Measurements from ENCODE around the gene MICU1. TPM values are rescaled to one million over a fixed set of nuclear protein-coding genes. Genes with fewer than 3 reads are reported as not detected.
"Not testable (repeated sequence)": the region's sequence is repeated elsewhere in the genome, so short reads cannot be mapped to it uniquely, and the experiment has no call there.

MICU1 gene
- polyA plus RNA-seq, 3 donors: 75.6 to 83.9 (median 77.1) TPM

DNA sequence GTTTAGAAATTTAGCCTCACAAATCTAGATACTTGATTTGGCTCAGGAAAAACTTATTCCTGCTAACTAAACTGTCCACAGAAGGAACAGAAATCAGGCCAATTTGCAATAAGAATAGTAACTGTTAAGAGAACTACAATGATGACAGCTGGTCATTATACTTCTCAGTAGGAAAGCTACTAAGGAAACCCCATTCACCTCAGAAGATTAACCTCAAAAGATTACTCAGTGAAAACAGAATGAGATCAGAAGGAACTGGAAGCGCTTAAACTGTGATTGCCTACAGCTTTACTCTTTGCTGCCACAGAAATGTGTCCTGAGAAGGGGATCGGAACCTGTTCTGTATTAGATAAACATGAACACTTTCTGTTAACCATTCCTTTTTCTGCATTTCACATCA lies 246.8 kb downstream of the MICU1 start:
- no peak for DNase-seq (ENCODE audit: extremely low read depth in 1 of 11, low read depth in 9 of 11, low spot score in 4 of 11)

DNA sequence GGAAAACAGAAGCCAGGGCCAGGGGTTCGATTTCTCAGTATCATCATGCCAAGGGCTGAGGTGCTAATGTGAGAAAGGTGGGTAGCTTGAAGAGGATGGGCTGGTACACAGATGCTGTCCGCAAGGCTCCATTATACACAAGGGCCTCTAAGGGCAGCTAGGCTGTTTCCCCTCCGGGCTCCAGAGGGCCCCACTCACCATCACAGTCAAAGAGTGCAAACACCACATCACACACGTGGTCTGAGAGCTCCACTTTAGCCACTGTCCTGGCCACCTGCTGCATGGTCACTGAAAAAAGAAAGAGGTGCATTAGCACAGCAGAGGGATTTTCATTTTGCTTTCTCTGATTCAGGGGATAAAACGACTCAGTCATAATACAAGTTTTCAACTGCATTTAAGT lies 250.3 kb downstream of the MICU1 start:
- DNase-seq (ENCODE audit: extremely low read depth in 1 of 11, low read depth in 9 of 11, low spot score in 4 of 11): no peak

DNA sequence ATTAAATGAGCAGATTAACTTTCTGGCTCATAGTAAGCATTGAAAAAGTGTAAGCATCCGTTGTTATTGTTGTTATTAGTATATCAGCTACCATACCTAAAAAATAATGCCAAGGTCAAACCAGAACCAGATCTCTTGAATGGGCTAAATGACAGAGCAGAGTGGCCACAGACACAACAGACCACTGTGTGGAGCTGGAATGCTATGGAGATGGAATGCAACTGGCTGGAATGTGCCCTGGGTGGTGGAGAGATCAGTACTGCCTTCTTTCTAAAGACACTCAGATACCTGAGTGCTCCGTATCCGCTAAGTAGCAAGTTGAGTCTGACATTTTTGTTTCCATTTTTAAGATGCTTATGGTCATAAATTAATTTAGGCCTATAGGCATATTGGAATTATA lies 250.7 kb downstream of the MICU1 start:
- DNase-seq (ENCODE audit: extremely low read depth in 1 of 11, low read depth in 9 of 11, low spot score in 4 of 11): no peak

DNA sequence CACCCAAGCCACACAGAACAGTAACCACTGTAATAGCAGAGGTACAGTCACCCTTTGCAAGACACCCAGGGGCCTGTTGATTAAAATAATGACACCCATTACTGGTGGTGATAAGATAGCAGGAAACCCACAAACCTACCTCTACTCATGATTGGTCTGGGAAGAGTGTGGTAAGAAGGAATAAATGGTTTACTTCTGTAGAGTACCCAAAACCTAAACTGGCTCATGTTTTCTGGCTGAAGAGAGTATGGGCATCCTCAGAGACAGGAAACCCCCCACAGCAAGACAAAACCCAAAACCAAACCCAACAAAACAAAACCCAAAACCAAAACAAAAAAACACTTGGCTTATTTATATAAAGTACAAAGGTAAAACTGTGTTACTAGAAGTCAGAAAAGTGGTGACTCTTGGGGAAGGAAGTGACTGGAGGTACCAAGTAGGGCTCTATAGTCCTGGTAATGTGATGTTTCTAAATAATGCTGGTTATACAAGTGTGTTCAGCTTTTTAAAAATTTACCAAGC lies 255.6 kb downstream of the MICU1 start:
- no peak for DNase-seq (ENCODE audit: extremely low read depth in 1 of 11, low read depth in 9 of 11, low spot score in 4 of 11)

DNA sequence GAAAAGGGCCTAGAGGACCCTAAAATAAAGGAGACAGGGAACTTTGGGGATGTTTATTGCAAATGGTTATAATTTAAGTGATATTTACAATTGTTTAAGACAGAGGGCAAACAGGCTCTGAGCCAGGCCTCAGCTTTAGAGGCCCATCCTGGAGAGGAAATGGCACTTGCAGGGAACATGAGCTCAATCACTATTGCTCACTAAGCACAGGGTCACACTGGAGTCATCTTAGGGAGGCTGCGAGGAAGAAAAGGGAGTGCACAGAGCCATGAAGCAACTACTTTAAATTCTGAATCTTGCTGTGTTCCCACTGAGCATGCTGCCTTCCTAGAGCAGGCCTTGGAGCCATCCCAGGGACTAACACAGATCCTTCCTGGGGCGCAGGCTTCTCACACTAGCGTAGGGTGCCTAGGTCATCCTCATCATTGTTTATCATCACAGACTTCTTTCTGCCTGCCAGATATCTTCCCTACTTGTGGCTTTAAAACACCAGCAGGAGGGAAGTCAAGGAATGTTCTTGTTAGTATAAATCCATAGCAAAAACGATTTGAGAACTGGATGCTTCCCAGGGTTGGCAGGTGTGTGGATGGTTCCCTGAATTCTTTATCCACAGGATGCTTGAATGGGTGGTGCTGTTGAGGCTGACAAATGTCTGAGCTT lies 258.4 kb downstream of the MICU1 start:
- DNase-seq (ENCODE audit: extremely low read depth in 1 of 11, low read depth in 9 of 11, low spot score in 4 of 11): peak in 1 of 11 donors; percentile 20

DNA sequence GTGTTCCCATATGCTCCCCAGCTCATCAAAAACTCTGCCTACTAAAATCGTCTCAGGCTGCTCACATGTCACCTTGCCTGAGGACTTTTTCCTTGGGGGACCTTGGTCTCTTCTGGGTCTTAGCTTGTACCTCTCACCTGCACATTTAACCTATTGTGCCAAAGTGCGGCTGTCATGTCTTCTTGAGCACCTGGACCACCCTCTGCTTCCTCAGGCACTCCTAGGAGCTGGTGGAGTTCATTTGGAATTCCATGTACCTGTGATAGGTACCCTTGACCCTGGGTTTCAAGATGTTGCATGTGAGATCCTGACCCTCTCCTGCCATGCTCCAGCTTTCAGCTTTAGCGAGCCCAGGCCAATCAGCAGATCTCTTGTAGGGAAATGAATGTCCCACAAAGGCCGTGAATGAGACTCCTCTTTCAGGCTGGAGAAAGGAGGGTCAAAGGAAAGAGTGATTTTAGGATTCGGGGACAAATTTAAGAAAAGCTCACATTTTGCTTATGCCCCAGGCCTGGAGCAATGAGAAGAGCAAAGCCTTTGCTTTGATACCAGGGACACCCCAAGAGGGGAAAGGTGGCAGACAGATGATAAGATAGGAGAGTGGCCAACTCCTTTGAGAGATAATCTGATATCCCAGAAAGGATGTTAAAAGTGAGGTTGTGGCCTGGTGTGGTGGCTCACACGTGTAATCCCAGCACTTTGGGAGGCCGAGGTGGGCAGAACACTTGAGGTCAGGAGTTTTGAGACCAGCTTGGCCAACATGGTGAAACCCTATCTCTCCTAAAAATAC lies 260.6 kb downstream of the MICU1 start:
- DNase-seq (ENCODE audit: extremely low read depth in 1 of 11, low read depth in 9 of 11, low spot score in 4 of 11): no peak

DNA sequence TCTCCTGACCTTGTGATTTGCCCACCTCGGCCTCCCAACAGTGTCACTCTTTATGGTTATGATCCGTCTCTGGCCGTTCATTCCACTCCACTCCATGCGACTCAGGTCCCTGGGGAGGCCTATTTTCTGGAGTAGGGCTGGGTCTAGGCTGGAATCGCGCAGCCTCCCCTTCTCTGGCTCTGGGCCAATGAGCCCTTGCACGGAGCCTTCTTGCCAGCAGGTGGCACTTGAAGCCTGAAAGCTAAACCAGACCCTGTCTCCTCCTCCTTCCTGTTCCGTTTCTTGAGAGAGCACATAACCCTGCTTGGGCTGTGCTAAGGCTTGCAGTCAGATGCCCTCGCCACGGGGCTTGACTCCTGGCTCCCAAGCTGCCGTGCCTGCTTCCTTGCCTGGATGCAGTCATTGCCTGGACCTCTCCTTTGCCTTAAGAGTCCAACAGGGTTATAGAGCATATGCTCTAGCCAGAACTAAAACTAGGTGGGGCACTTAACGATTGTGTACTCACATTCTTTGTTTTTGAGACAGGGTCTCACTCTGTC lies 261.6 kb downstream of the MICU1 start:
- DNase-seq (ENCODE audit: extremely low read depth in 1 of 11, low read depth in 9 of 11, low spot score in 4 of 11): peak; percentile 70 to 91 (median 82)

DNA sequence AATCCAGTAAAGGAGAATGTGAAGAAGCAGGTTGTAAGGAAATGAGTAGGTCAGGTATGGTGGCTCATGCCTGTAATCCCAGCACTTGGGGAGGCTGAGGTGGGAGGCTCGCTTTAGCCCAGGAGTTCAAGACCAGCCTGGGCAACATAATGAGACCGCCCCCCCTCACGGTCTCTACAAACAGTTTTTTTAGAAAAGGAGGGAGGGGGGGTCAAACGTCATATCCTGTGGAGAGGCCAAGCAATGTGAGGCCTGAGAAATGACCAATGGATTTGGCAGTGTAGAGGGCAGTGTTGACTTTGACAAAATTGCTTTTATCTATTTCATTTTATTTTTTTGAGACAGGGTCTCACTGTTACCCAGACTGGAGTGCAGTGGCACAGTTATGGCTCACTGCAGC lies 268.9 kb downstream of the MICU1 start:
- no peak for DNase-seq (ENCODE audit: extremely low read depth in 1 of 11, low read depth in 9 of 11, low spot score in 4 of 11)

DNA sequence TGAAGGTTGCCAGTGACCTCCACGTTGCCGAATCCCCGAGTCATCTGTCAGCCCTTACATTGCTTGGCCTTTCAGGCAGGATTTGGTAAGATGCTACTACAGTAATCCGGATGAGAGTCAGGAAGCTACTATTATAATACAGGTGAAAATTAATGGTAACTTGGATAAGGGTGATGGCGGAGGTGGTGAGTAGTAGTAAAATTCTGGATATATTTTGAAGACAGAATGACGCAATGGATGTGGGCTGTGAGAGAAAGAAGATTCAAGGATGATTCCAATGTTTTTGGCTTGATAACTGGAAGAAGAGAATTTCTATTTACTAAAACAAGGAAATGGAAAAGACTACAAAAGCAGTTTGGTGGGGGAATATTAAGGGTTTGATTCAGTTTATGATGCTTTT lies 269.8 kb downstream of the MICU1 start:
- no peak for DNase-seq (ENCODE audit: extremely low read depth in 1 of 11, low read depth in 9 of 11, low spot score in 4 of 11)

DNA sequence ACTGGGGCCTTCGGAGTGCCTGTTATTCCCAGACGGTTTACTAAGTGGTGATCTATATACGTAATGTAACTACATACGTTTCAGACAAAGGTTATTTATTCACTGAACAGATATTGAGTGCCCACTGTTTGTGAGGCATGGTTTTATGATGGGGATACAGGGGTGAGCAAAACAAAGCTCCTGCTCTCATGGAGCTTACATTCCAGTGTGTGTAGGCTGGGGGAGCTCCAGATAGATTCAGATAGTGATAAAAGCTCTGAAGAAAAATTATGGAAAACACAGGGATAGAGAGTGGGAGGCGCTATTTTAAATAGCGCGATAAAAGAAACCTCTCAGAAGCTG lies 270.7 kb downstream of the MICU1 start:
- DNase-seq (ENCODE audit: extremely low read depth in 1 of 11, low read depth in 9 of 11, low spot score in 4 of 11): no peak

DNA sequence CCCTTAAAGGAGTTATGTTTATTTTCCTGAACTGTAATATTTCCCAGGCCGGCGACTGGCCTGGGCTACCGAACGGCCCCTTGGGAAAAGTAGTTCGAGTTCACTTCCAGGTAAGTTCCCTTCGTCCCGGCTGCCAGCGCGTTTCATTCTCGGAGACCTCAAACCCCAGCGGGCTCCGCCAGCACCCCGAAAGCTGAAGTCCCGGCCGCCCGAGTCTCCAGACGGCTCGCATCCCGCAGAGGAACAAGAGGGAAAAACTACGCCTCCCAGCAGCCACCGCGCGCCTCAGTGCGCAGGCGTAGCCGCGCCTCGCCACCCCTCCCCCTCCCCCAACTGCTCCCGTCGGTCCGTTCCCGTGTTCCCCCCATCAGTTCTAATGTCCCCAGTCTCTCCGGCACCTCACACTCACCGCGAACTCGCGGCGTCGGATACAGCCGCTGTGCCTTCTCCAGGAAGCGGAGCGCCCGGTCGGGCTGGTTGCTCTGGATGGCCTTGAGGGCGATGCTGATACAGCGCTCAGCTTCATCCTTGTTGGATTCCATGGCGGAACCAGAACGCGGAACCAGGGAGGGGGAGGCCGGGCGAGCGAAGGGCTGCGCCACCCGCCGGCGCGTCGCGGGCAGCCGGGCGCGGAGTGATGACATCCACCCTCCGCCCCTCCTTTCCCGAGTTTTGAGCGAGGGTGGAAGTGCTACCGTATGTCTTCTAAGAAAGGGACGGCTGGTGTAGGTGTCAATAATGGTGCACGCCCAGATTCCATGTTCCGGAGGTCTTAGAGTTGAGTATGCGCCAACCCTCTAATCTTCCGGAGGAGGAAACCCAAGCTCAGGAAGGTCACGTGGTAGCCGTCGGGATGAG lies 271.3 kb downstream of the MICU1 start, which contains the start of gene DNAJB12:
Gene DNAJB12, minus strand, starts transcription at position 564 of the 858 bp plus-strand sequence. Its CDS starts 22 bp downstream, at position 542.
- DNase-seq (ENCODE audit: extremely low read depth in 1 of 11, low read depth in 9 of 11, low spot score in 4 of 11): peak; percentile 89 to 94 (median 92)

DNA sequence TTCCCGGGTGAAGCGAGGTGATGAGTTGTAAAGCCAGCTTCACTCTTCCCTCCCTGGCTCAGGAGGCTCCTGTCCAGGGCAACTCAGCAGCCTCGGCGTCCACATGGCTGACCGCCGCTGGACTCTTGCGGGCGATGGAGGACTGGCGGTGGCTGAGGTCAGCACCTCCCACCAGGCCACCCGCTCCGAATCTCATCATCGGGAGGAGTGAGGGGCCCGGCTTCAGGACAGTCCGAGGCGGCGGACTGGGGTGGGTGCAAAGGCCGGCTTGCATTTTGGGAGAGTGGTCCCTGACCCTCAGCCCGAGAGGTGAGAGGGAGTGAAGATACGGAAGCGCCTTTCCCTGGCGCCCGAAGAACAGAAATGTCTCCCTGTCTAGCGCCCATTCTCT lies 271.9 kb downstream of the MICU1 start:
- DNase-seq (ENCODE audit: extremely low read depth in 1 of 11, low read depth in 9 of 11, low spot score in 4 of 11): no peak

DNA sequence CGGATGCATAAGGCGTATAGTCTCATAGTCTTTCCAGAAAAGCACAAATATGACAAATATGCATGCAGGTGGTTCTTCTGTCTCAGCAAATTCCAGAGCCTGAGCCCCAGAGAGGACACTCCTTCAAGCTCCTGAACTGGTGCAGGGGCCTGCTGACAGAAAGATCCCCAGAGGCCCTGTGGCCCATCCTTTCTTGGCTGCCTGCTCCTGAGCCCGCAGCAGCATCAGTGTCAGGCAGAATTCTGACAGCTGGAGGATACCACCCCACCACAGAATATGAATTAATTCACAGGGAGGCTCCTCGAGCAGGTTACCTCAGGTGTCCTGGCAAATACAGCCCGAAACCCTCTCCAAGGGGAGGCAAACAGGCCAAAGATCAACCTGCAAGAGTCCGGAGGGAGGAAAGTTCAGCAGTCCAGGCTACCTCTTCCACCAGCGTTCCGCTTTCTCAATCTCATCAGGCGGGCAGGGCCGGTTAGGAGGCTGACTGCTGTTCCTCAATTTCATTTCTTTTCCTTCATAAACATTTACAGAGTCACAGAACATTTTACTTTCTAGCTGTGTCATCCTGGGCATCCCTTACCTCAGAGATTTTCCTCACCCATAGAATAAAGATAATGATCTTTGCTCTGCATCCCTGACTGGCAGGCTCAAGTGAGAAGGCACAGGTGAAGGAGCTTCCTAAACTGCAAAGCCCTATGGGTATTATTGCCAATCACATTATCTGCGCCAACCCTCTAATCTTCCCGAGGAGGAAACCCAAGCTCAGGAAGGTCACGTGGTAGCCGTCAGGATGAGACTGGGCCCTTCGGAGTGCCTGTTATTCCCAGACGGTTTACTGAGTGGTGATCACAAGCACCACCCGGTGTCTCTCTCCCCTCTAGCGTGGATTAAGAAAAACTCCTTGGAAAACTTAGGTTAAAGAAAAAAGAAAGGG lies 272.6 kb downstream of the MICU1 start:
- DNase-seq (ENCODE audit: extremely low read depth in 1 of 11, low read depth in 9 of 11, low spot score in 4 of 11): no peak

DNA sequence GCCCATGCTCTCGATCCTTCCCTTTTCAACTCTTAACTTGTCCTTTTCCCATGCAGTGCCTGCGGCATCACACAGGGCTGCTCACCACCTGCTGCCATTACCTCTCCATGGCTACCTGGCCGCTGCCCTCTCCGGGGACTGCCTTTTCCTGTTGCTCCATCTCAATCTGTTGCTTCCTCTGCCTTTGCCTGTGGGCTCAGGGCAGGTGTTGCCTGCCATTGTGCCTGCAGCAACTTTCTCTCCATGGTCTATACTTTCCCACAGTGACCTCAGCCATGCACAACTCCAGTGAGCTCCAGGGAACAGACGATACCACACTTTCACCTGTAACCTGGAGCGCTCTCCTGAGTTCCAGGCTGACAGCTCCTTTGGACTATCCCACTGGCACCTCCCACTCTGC lies 274.4 kb downstream of the MICU1 start:
- DNase-seq (ENCODE audit: extremely low read depth in 1 of 11, low read depth in 9 of 11, low spot score in 4 of 11): no peak

DNA sequence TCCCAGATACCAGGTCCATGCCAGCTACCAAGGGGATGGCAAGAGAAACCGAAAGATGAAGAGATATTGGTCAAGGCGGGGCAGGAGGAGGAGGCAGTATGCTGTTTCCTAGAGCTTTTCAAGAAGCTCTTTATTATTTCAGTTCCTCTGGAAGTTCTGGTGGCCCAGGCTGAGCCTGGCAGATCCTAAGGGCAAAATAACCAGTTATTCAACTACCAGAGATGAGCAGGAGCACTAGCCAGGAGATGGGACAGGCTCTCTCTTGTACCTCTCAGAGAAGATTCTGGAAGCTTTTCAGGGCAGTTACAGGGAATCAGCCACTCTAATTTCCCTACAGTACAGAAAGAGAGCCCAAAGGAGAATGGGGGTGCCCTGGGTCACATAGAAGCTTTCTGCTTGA lies 276.4 kb downstream of the MICU1 start:
- no peak for DNase-seq (ENCODE audit: extremely low read depth in 1 of 11, low read depth in 9 of 11, low spot score in 4 of 11)

DNA sequence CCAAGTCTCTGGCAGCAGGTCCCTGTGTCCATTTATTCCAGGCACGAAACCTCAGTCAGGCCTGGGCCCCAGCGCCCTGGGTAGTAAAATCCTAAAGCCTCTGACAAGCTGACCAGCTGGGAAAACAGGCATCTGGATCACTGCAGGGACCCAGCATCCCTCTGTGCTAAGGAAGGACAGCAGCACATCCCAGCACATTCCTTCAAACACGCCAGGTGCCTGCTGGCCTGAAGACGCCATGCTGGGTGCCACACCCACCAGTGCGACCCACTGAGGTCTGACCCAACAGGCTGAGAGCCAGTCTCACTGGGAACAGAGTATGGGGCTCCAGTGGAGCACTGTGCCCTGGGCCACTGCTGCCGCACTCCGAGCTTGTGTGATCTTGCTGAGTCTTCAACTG lies 277.6 kb downstream of the MICU1 start:
- DNase-seq (ENCODE audit: extremely low read depth in 1 of 11, low read depth in 9 of 11, low spot score in 4 of 11): no peak

DNA sequence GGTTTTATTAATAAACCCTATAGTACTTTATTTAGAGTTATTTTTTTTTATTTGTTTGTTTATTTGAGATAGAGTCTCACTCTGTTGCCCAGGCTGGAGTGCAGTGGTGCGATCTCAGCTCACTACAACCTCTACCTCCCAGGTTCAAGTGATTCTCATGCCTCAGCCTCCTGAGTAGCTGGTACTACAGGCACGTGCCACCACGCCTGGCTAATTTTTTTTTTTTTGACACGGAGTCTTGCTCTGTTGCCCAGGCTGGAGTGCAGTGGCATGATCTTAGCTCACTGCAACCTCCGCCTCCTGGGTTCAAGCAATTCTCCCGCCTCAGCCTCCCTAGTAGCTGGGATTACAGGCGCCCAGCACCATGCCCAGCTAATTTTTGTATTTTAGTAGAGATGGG lies 279.8 kb downstream of the MICU1 start:
- DNase-seq (ENCODE audit: extremely low read depth in 1 of 11, low read depth in 9 of 11, low spot score in 4 of 11): not testable (repeated sequence)

DNA sequence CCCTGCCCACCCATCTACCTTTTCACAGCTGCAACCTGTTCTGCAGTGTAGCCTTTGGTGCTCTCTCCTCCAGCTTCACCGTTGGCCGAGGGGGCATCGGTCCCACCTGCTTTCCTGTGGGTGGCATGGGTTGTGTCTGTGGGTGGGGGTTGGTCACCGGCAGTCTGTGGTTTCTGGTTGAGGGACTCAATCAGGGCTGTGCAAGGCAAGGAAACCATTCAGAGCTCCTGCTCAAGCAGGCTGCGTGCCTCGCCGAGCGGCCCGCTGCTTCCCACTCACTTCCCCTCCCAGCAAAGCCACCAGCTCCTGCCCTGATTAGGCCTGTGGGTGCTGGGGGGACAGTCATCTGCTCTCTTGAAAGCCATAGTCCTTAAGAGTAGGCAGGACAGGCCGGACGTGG lies 280.9 kb downstream of the MICU1 start:
- DNase-seq (ENCODE audit: extremely low read depth in 1 of 11, low read depth in 9 of 11, low spot score in 4 of 11): no peak
